Adrenal gland (tissue), 5 donors: ENCODE results near the gene S100A5.

ENCODE experiments used
- CTCF ChIP-seq, 6 experiments: fragments of 450-650 bp in 4 of 6; fragments of 200-600 bp in 2 of 6; sonication (generic) in 1 of 6; IDR thresholded peaks; 1 replicate in 5 of 6; 2 replicates in 1 of 6; pipeline versions ENCODE4 v1.5.1 to v1.8.0; 2016 to 2021; ENCODE audit warnings: antibody characterized with exemption in 6 of 6, mild to moderate bottlenecking in 2 of 6, moderate library complexity in 1 of 6
- POLR2A ChIP-seq, 2 donors: fragments of 450-650 bp; IDR thresholded peaks; one replicate each; pipeline ENCODE4 v1.6.1; 2017; ENCODE audit warnings: antibody characterized with exemption in 2 of 2, mild to moderate bottlenecking in 2 of 2, moderate library complexity in 1 of 2
- donor health status: DM: no; HTN: no; CAD: no.

GRCh38 chr1:153515504-153516394 lies 25.0 kb downstream of the S100A5 start:
- no peak for TF ChIP-seq CTCF (IDR thresholded peaks at IDR 0.05)
- TF ChIP-seq POLR2A (IDR thresholded peaks at IDR 0.05) = no peak
